Measurements from ENCODE around the gene ZBTB46.

ZBTB46 gene

DNA sequence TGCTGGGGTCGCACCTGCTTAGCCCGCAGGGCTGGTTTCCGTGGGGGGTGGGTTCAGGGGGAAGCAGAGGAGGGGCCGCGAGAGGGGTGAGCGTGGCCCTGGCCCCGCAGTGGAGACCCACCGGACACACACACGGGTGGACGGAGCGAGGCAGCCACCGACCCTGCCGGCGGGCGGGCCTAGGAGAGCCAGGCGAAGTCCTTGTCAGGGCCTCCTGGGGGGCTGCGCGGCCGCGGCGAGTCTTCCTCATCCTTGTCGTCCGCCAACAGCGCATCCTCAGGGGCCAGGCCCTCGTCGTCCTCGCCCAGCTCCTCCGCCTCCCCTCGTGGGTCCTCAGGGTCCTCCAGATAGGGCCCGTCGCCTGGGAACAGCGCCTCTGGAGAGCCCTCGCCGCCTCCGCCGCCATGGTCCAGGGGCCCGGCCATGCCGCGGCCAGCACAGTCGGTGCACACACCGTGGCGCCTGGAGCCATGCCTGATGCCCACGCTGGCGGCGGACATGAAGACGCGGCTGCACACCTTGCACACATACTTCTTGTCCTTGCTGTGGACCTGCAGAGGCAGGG lies 84.2 kb downstream of the ZBTB46 start:
- Histone ChIP-seq H3K36me3 (peaks cover 7% of the 10 kb centered on the region), H3K27me3 (ENCODE audit: insufficient read depth, low read depth, severe bottlenecking) (no peaks in the 10 kb centered on the region), H3K9me3 (ENCODE audit: severe bottlenecking) (no peaks in the 10 kb centered on the region), H3K4me3 (ENCODE audit: low read depth, low read length) (no peak overlapping the region), H3K27ac (no peak overlapping the region)
- DNase-seq = no peak
- TF ChIP-seq, protein P1, sequence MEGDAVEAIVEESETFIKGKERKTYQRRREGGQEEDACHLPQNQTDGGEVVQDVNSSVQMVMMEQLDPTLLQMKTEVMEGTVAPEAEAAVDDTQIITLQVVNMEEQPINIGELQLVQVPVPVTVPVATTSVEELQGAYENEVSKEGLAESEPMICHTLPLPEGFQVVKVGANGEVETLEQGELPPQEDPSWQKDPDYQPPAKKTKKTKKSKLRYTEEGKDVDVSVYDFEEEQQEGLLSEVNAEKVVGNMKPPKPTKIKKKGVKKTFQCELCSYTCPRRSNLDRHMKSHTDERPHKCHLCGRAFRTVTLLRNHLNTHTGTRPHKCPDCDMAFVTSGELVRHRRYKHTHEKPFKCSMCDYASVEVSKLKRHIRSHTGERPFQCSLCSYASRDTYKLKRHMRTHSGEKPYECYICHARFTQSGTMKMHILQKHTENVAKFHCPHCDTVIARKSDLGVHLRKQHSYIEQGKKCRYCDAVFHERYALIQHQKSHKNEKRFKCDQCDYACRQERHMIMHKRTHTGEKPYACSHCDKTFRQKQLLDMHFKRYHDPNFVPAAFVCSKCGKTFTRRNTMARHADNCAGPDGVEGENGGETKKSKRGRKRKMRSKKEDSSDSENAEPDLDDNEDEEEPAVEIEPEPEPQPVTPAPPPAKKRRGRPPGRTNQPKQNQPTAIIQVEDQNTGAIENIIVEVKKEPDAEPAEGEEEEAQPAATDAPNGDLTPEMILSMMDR (IDR thresholded peaks at IDR 0.05; ENCODE audit: low read depth, low read length) = no peak

DNA sequence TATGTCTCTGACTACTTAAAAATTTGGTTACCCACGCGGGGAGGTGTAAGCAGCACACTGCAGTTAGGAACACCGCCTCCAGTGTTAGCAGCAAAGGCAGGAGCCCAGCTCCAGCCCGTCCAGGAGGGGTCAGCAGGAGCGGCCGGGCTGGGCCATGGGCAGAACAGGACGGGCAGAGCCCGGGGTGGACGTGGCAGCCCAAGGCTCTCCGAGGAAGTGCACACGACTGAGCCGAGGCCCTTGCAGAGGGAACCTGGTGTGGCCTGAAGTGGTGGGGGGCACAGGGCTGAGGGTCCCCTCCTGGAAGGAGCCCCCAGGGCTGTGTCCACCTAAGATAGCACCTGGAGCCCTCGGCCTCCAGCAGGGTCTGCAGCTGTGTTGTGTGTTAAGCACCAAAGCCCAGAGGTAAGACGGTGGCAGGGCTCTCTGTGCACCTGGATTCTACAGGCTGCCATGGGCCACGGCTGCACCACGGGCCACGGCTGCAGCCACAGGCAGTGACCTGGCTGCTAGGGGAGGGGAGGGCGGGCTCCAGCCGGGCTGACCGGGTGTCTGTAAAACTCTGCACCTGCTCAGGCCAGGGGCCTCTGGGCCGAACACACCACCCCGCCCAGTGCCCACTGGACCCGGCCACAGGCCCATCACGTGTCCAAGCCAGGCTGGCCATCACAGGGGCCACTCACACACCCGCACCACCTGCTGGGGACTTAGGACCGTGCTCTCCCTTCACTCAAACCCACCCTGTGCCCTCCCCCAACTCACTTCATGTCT lies 84.9 kb downstream of the ZBTB46 start:
- Histone ChIP-seq H3K27ac (no peak overlapping the region), H3K27me3 (ENCODE audit: insufficient read depth, low read depth, severe bottlenecking) (no peaks in the 10 kb centered on the region), H3K36me3 (peaks cover 7% of the 10 kb centered on the region), H3K9me3 (ENCODE audit: severe bottlenecking) (no peaks in the 10 kb centered on the region), H3K4me3 (ENCODE audit: low read depth, low read length) (no peak overlapping the region)
- TF ChIP-seq, protein P1 (IDR thresholded peaks at IDR 0.05; ENCODE audit: low read depth, low read length) = no peak
- no peak for DNase-seq

DNA sequence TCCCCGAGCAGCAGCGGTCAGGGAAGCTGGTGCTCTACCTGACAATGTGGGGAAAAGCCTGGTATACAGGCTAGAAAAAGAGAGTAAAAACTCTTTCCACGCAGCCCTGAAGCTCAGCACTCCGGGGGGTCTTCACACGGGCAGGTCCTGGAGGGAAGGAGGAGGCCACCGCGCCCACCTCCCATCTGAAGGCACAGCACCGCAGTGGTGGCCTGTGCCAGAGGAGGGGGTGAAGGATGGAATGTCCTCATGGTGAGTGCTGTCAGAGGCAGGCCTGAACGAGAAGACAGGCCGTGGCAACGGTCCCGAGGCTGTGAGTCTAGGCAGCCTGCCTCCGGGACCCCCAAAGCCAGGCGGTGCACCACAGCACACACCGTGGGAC lies 85.6 kb downstream of the ZBTB46 start:
- DNase-seq = no peak
- TF ChIP-seq, protein P1 (IDR thresholded peaks at IDR 0.05; ENCODE audit: low read depth, low read length) = no peak
- H3K27me3 ChIP-seq (ENCODE audit: insufficient read depth, low read depth, severe bottlenecking) = no peaks in the 10 kb centered on the region
- H3K27ac ChIP-seq = no peak overlapping the region
- H3K36me3 ChIP-seq = peaks cover 7% of the 10 kb centered on the region
- H3K4me3 ChIP-seq (ENCODE audit: low read depth, low read length) = no peak overlapping the region
- H3K9me3 ChIP-seq (ENCODE audit: severe bottlenecking) = no peaks in the 10 kb centered on the region

DNA sequence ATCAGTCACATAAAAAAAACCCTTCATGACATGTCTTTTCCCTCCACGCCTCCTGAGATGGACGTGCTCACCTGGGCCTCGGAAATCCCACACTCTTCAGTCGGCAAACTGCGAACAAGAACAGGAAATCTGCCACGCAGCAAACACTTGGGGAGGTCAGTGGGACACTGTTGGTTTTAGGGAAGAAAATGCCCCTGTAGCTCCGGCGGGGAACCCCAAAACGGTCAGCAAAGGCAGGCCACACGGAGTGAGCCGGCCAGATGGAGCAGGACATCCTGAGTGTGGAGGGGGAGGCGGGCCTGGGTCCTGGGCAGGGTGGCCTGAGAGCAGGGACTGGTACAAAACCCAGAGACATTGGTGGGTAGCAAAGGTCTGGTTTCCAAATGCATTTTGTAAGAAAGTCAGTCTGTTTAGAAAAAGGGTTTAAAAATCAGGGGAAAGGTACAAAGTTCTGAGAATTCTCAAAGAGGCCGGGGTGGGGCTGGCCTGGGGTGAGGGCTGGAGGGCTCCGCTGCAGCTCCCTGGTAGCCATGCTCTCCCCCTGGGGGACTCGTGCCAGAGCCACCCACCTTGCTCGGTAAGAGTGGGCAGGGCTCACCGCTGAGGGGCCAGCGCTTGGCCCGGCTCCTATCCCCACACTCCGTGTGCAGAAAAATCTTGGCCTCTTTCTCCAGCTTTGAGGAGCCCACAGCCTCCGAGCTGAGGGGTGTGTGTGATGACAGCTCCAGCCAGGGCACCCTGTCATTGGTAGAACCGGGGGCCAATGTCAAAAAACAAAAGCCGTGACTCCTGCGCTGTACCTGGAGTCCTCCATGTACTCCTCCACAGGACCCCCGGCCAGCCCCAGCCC lies 86.3 kb downstream of the ZBTB46 start:
- peaks cover 7% of the 10 kb centered on the region for H3K36me3 ChIP-seq
- TF ChIP-seq, protein P1 (IDR thresholded peaks at IDR 0.05; ENCODE audit: low read depth, low read length) = no peak
- H3K27ac ChIP-seq = no peak overlapping the region
- DNase-seq = no peak
- H3K9me3 ChIP-seq (ENCODE audit: severe bottlenecking) = no peaks in the 10 kb centered on the region
- no peak overlapping the region for H3K4me3 ChIP-seq (ENCODE audit: low read depth, low read length)
- H3K27me3 ChIP-seq (ENCODE audit: insufficient read depth, low read depth, severe bottlenecking) = no peaks in the 10 kb centered on the region

DNA sequence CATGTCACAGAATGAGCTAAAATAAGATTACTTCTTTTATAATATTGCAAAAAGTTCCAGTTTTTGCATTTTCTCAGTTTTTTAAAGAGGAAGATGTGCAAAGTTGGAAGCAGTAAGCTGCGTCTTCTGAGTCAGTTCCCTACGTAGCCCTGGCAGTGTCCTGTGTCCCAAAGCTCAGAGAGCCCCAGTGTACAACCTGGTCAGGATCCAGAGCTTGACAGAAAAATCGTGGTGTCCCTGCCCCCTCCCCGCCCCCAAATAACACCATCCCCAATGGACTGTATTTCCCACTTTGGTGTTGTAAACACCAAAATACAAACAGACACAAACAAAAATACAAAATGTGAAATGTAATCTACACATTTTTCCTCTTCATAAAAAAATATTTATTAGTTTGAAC lies 86.9 kb downstream of the ZBTB46 start:
- peaks cover 7% of the 10 kb centered on the region for H3K36me3 ChIP-seq
- H3K27me3 ChIP-seq (ENCODE audit: insufficient read depth, low read depth, severe bottlenecking) = no peaks in the 10 kb centered on the region
- TF ChIP-seq, protein P1 (IDR thresholded peaks at IDR 0.05; ENCODE audit: low read depth, low read length) = no peak
- no peak overlapping the region for H3K4me3 ChIP-seq (ENCODE audit: low read depth, low read length)
- no peak overlapping the region for H3K27ac ChIP-seq
- no peak for DNase-seq
- H3K9me3 ChIP-seq (ENCODE audit: severe bottlenecking) = no peaks in the 10 kb centered on the region

All from WERI-Rb-1 (cell line).